HepG2 (cell line): ENCODE data around the gene ATAD2B. TPM values are rescaled to one million over a fixed set of nuclear protein-coding genes. Genes with fewer than 3 reads are reported as not detected.

ENCODE experiments used
- ATAC-seq: fragments of 200-7000 bp; cut with Tn5 transposase; 3 replicates; pipeline ENCODE4 v1.9.1; 2020; ENCODE audit warnings: mild to moderate bottlenecking, moderate library complexity
- BruUV-seq: library from RNA; stranded (reverse); fragments of 400-500 nt; replicated peaks from 2 replicates; lab custom pipeline; 2021; lab: Mats Ljungman, UMichigan
- CTCF ChIA-PET: fragments of 300-600 bp; formaldehyde crosslinking; extraction: SDS; loops from one replicate; lab custom pipeline; 2021; ENCODE audit warnings: low total read pairs, inconsistent platforms, low intra/inter-chr PET ratio; lab: Yijun Ruan, JAX
- POLR2A ChIA-PET: fragments of 350-600 bp; sonication (Branson Sonifier 250); formaldehyde crosslinking; loops from one replicate; lab custom pipeline; 2020; ENCODE audit warnings: antibody characterized with exemption, inconsistent platforms; lab: Yijun Ruan, JAX
- DNase-seq: peaks from one replicate; pipeline ENCODE4 v3.0.0-alpha.2; 2015; ENCODE audit warnings: low spot score
- FAIRE-seq: peaks from 3 replicates; lab custom pipeline; 2011; peaks lifted over from hg19 to GRCh38; lab: Jason Lieb, UNC
- H2AFZ ChIP-seq: one replicate; pipeline ENCODE4 v1.6.1; 2011; ENCODE audit warnings: low read length, inconsistent platforms
- H3K27ac ChIP-seq: fragments of 300-600 bp; 3 replicates; pipeline ENCODE4 v1.8.0; 2011; ENCODE audit warnings: mixed run types, mild to moderate bottlenecking, mixed read lengths, low read length, inconsistent platforms; ENCODE audit not compliant: insufficient read depth; ENCODE audit errors: extremely low read length
- H3K27me3 ChIP-seq, 2 experiments: fragments of 200-600 bp in 1 of 2; 2 replicates in 1 of 2; 3 replicates in 1 of 2; pipeline versions ENCODE4 v1.6.0 to v1.8.0; 2011; ENCODE audit warnings: low read length in 2 of 2, mild to moderate bottlenecking in 2 of 2, moderate library complexity in 2 of 2, inconsistent platforms in 1 of 2; ENCODE audit not compliant: insufficient read depth in 2 of 2, control insufficient read depth in 1 of 2
- H3K36me3 ChIP-seq, 2 experiments: fragments of 200-600 bp in 1 of 2; replicated peaks in 1 of 2; 2 replicates in 1 of 2; 3 replicates in 1 of 2; pipeline versions ENCODE4 v1.5.1 to v1.8.0; 2011; ENCODE audit warnings: low read length in 2 of 2, inconsistent platforms in 1 of 2; ENCODE audit not compliant: insufficient read depth in 2 of 2, control insufficient read depth in 1 of 2
- H3K4me1 ChIP-seq: 2 replicates; pipeline ENCODE4 v1.5.1; 2012; ENCODE audit warnings: low read length, inconsistent platforms; ENCODE audit not compliant: insufficient read depth
- H3K4me2 ChIP-seq: 2 replicates; pipeline ENCODE4 v1.6.0; 2011; ENCODE audit warnings: low read depth, low read length, inconsistent platforms
- H3K4me3 ChIP-seq, 3 experiments: fragments of 200-600 bp in 1 of 3; sonication (generic), shearing (Covaris generic) in 1 of 3; replicated peaks in 1 of 3; 2 replicates each; pipeline ENCODE4 v1.5.1; 2011 to 2016; ENCODE audit warnings: low read length in 3 of 3, inconsistent platforms in 2 of 3, low read depth in 2 of 3, mild to moderate bottlenecking in 2 of 3, control low read depth in 1 of 3, mixed read lengths in 1 of 3; ENCODE audit not compliant: insufficient read depth in 1 of 3
- H3K79me2 ChIP-seq: one replicate; pipeline ENCODE4 v1.6.1; 2011; ENCODE audit warnings: low read length, inconsistent platforms; ENCODE audit not compliant: insufficient read depth
- H3K9ac ChIP-seq: 2 replicates; pipeline ENCODE4 v1.6.0; 2011; ENCODE audit warnings: mild to moderate bottlenecking, low read depth, low read length, inconsistent platforms; ENCODE audit not compliant: insufficient read depth
- H3K9me3 ChIP-seq: 2 replicates; pipeline ENCODE4 v1.5.1; 2012; ENCODE audit warnings: mild to moderate bottlenecking, low read length
- H4K20me1 ChIP-seq: 2 replicates; pipeline ENCODE4 v1.6.0; 2011; ENCODE audit warnings: inconsistent platforms, mild to moderate bottlenecking, low read length, moderate library complexity; ENCODE audit not compliant: insufficient read depth
- ARNTL ChIP-seq: sonication (generic); formaldehyde crosslinking; IDR thresholded peaks from 2 replicates; pipeline ENCODE4 v1.4.0; 2020; ENCODE audit warnings: mild to moderate bottlenecking, missing genetic modification reagents
- FOXP1 ChIP-seq, 2 experiments: fragments of 450-650 bp in 1 of 2; IDR thresholded peaks; 2 replicates each; pipeline ENCODE4 v1.6.1; 2017 to 2018; ENCODE audit warnings: antibody characterized with exemption in 1 of 2
- IKZF4 ChIP-seq: sonication (generic); formaldehyde crosslinking; IDR thresholded peaks from 2 replicates; pipeline ENCODE4 v1.5.1; 2020; ENCODE audit warnings: borderline replicate concordance, mild to moderate bottlenecking, low read depth, missing genetic modification reagents; ENCODE audit errors: not compliant biosample characterization
- KDM3A ChIP-seq: IDR thresholded peaks from 2 replicates; pipeline ENCODE4 v1.6.1; 2018; ENCODE audit warnings: low read depth, missing compliant biosample characterization
- MEF2D ChIP-seq: sonication (generic); formaldehyde crosslinking; IDR thresholded peaks from 2 replicates; pipeline ENCODE4 v1.5.1; 2020; ENCODE audit warnings: mild to moderate bottlenecking, missing genetic modification reagents
- PPARG ChIP-seq: conservative IDR thresholded peaks from 2 replicates; pipeline ENCODE4 v1.6.1; 2016; ENCODE audit warnings: missing biosample characterization, missing genetic modification reagents
- RARA ChIP-seq: IDR thresholded peaks from 2 replicates; pipeline ENCODE4 v1.6.1; 2016; ENCODE audit warnings: missing genetic modification reagents, missing compliant biosample characterization
- RBAK ChIP-seq: sonication (generic); formaldehyde crosslinking; IDR thresholded peaks from 2 replicates; pipeline ENCODE4 v1.5.1; 2020; ENCODE audit warnings: mild to moderate bottlenecking, missing genetic modification reagents
- RXRB ChIP-seq: IDR thresholded peaks from 2 replicates; pipeline ENCODE4 v1.6.1; 2016; ENCODE audit warnings: borderline replicate concordance, missing genetic modification reagents, missing compliant biosample characterization
- SALL2 ChIP-seq: sonication (generic); formaldehyde crosslinking; IDR thresholded peaks from 2 replicates; pipeline ENCODE4 v1.8.1; 2023; ENCODE audit warnings: mild to moderate bottlenecking, missing genetic modification reagents, inconsistent platforms
- ZZZ3 ChIP-seq: sonication (generic); formaldehyde crosslinking; IDR thresholded peaks from 2 replicates; pipeline ENCODE4 v1.4.0; 2020; ENCODE audit warnings: missing genetic modification reagents, mild to moderate bottlenecking, borderline replicate concordance
- WGBS: methylation state at CpG from one replicate; pipeline ENCODE4 v1.1.6; 2017; ENCODE audit warnings: low lambda C conversion rate; 5-methylcytosine and 5-hydroxymethylcytosine counted together
- in situ Hi-C: cut with HindIII; loops from 2 replicates; pipeline ENCODE4 v1.10.0; 2017; ENCODE audit warnings: low pct_unique_long_range_greater_than_20kb; ENCODE audit not compliant: extremely low pct_ligation_motif_present
- intact Hi-C: fragments of 100-400 bp; cut with micrococcal nuclease; formaldehyde crosslinking; loops from one replicate; pipeline ENCODE4 v1.10.0; 2022; ENCODE audit not compliant: unreplicated experiment
- polyA plus RNA-seq, 8 experiments: library from polyadenylated mRNA; depleted of rRNA in 3 of 8; stranded (reverse) in 7 of 8; unstranded in 1 of 8; fragments of >200 nt; fragmentation: Illumina TruSeq in 4 of 8; extraction: Trizol in 4 of 8; gene quantifications; 2 replicates each; pipeline versions ENCODE4 v1.2.1 to v1.2.3, GENCODE V29; 2011 to 2016; ENCODE audit warnings: low read depth in 4 of 8, missing spikeins in 1 of 8, mixed read lengths in 1 of 8; ENCODE audit not compliant: insufficient read depth in 1 of 8
- total RNA-seq, 5 experiments: library from RNA; depleted of rRNA; stranded (reverse); fragments of >200 nt; fragmentation: Illumina TruSeq; extraction: Trizol; gene quantifications; 2 replicates each; pipeline ENCODE4 v1.2.3, GENCODE V29; 2016; ENCODE audit warnings: low read depth in 1 of 5
- TF ChIP-seq, protein P1 (sequence below): IDR thresholded peaks from 2 replicates; pipeline ENCODE4 v1.6.1; 2016
- TF ChIP-seq, protein P2 (sequence below): IDR thresholded peaks from 2 replicates; pipeline ENCODE4 v1.6.1; 2016; ENCODE audit warnings: low read depth
- TF ChIP-seq, protein P3 (sequence below): sonication (generic); formaldehyde crosslinking; IDR thresholded peaks from 2 replicates; pipeline ENCODE4 v1.5.1; 2020; ENCODE audit warnings: mild to moderate bottlenecking, missing genetic modification reagents, moderate library complexity
- TF ChIP-seq, protein P4 (sequence below): sonication (generic); formaldehyde crosslinking; IDR thresholded peaks from 2 replicates; pipeline ENCODE4 v1.4.0; 2020; ENCODE audit warnings: mild to moderate bottlenecking, missing genetic modification reagents, borderline replicate concordance

The ATAD2B gene
- total and polyA plus RNA-seq, 2 of the 13 experiments (the other 11 are each of a cell fraction or from before 2014, with no cell fraction given) = 5.3 to 22.2 TPM

DNA sequence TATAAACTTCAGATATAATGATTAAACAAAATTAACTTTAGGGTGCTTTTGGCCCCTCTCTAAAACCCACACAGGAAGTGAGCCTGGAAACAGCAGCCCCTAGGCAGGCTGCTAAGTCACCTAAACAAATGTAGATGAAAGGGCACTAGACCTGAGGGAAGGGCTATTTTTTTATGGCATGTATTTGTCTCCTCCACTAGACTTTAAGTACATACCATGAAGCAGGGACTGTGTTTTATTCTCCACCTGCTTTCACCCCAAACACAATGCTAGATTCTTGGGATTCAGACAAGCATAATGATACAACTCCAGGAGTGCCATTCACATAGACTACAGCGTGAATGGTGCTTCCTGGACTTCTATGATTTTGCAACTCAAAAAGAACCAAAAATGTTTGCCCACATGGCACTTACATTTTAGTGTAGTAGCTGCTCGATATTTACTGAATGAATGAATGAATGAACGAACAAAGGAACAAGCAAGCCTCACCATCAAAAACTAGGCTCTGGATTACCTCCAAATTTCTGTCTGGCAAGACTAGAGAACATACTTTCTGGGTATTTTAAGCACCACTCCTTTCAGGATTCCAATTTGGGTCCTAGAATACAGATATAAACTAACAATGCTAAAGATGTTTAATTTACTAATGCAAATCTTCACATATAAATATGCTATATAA, 10.1 kb downstream of the ATAD2B start (continued):
- TF ChIP-seq KDM3A (CRISPR knock-in tag) = no peak
- TF ChIP-seq SALL2 (CRISPR knock-in tag) = no peak
- no peak for TF ChIP-seq RBAK (CRISPR knock-in tag)
- TF ChIP-seq PPARG (CRISPR knock-in tag) = peak; percentile 97
- TF ChIP-seq, protein P1, sequence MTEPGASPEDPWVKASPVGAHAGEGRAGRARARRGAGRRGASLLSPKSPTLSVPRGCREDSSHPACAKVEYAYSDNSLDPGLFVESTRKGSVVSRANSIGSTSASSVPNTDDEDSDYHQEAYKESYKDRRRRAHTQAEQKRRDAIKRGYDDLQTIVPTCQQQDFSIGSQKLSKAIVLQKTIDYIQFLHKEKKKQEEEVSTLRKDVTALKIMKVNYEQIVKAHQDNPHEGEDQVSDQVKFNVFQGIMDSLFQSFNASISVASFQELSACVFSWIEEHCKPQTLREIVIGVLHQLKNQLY (CRISPR knock-in tag) = no peak
- 0 out of 2 replicates have a peak, but pooled peaks have one; percentile 23 for TF ChIP-seq MEF2D (CRISPR knock-in tag)
- TF ChIP-seq ARNTL (CRISPR knock-in tag) = no peak
- TF ChIP-seq, protein P2, sequence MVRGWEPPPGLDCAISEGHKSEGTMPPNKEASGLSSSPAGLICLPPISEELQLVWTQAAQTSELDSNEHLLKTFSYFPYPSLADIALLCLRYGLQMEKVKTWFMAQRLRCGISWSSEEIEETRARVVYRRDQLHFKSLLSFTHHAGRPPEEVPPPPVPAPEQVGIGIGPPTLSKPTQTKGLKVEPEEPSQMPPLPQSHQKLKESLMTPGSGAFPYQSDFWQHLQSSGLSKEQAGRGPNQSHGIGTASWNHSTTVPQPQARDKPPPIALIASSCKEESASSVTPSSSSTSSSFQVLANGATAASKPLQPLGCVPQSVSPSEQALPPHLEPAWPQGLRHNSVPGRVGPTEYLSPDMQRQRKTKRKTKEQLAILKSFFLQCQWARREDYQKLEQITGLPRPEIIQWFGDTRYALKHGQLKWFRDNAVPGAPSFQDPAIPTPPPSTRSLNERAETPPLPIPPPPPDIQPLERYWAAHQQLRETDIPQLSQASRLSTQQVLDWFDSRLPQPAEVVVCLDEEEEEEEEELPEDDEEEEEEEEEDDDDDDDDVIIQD (CRISPR knock-in tag) = peak; percentile 30; the same call in 1 of the 2 replicates
- peak; percentile 68; the same call in 1 of the 2 replicates for TF ChIP-seq RXRB
- TF ChIP-seq, all 625 proteins: peak for 12

DNA sequence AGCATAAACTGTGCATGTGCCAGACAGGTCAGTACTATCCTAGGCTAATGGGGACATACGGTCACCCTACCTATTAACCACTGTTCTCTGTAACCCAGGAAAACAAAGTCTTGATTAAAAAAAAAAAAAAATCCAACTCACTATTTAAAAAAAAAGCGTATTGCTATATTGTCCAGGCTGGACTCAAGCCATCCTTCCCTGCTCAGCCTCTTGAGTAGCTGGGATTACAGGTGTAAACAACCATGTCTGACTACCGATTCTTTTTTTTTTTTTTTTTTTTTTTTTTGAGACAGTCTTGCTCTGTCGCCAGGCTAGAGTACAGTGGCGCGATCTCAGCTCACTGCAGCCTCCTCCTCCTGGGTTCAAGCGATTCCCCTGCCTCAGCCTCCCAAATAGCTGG, 11.6 kb downstream of the ATAD2B start:
- H3K79me2 ChIP-seq = peaks cover 84% of the 10 kb centered on the region
- BruUV-seq = no TSS peak
- H3K9me3 ChIP-seq = no peaks in the 10 kb centered on the region
- POLR2A ChIA-PET = interaction anchor here (1.1 to 2.5 kb wide), 2 partner anchors 11 to 169 kb away, joined by 3 to 17 read pairs; partner anchors contain the start of gene ATAD2B
- intact Hi-C loops (no loop called here), in situ Hi-C loops (no loop called here)
- ATAC-seq (no peak), FAIRE-seq (no peak), DNase-seq (no peak)
- CTCF ChIA-PET = no interaction called here
- no peak overlapping the region for H3K4me3 ChIP-seq
- whole genome bisulfite sequencing = 93% methylated on average over 7 of the region's 7 CpGs
- no peaks in the 10 kb centered on the region for H3K27me3 ChIP-seq
- H3K36me3 ChIP-seq = no peaks in the 10 kb centered on the region
- H3K27ac ChIP-seq = no peak overlapping the region
- H4K20me1 ChIP-seq = no peaks in the 10 kb centered on the region
- H2AFZ ChIP-seq = no peak overlapping the region
- H3K4me1 ChIP-seq = peaks cover 41% of the 10 kb centered on the region
- no peak overlapping the region for H3K4me2 ChIP-seq
- H3K9ac ChIP-seq = no peak overlapping the region
- TF ChIP-seq IKZF4 (no peak), ZZZ3 (CRISPR knock-in tag) (no peak), FOXP1 (IDR thresholded peaks at IDR 0.05) (no peak), FOXP1 (CRISPR knock-in tag; IDR thresholded peaks at IDR 0.05) (no peak), RARA (CRISPR knock-in tag) (no peak)
- TF ChIP-seq, protein P3, sequence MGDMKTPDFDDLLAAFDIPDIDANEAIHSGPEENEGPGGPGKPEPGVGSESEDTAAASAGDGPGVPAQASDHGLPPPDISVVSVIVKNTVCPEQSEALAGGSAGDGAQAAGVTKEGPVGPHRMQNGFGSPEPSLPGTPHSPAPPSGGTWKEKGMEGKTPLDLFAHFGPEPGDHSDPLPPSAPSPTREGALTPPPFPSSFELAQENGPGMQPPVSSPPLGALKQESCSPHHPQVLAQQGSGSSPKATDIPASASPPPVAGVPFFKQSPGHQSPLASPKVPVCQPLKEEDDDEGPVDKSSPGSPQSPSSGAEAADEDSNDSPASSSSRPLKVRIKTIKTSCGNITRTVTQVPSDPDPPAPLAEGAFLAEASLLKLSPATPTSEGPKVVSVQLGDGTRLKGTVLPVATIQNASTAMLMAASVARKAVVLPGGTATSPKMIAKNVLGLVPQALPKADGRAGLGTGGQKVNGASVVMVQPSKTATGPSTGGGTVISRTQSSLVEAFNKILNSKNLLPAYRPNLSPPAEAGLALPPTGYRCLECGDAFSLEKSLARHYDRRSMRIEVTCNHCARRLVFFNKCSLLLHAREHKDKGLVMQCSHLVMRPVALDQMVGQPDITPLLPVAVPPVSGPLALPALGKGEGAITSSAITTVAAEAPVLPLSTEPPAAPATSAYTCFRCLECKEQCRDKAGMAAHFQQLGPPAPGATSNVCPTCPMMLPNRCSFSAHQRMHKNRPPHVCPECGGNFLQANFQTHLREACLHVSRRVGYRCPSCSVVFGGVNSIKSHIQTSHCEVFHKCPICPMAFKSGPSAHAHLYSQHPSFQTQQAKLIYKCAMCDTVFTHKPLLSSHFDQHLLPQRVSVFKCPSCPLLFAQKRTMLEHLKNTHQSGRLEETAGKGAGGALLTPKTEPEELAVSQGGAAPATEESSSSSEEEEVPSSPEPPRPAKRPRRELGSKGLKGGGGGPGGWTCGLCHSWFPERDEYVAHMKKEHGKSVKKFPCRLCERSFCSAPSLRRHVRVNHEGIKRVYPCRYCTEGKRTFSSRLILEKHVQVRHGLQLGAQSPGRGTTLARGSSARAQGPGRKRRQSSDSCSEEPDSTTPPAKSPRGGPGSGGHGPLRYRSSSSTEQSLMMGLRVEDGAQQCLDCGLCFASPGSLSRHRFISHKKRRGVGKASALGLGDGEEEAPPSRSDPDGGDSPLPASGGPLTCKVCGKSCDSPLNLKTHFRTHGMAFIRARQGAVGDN = no peak
- TF ChIP-seq, protein P4, sequence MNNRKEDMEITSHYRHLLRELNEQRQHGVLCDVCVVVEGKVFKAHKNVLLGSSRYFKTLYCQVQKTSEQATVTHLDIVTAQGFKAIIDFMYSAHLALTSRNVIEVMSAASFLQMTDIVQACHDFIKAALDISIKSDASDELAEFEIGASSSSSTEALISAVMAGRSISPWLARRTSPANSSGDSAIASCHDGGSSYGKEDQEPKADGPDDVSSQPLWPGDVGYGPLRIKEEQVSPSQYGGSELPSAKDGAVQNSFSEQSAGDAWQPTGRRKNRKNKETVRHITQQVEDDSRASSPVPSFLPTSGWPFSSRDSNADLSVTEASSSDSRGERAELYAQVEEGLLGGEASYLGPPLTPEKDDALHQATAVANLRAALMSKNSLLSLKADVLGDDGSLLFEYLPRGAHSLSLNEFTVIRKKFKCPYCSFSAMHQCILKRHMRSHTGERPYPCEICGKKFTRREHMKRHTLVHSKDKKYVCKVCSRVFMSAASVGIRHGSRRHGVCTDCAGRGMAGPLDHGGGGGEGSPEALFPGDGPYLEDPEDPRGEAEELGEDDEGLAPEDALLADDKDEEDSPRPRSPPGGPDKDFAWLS (CRISPR knock-in tag) = no peak
